Activated naive CD4-positive, alpha-beta T cell treated with anti-CD3 and anti-CD28 coated beads, Interleukin-2, amount 50 U/mL, for 24 hours (primary cell): ENCODE data around the gene SPATA6L.

Experiments
- H3K27ac Mint-ChIP-seq: one replicate; pipeline ENCODE4 v1.8.0; 2021; ENCODE audit warnings: mild to moderate bottlenecking, mixed read lengths
- H3K27me3 Mint-ChIP-seq: one replicate; pipeline ENCODE4 v1.8.0; 2021; ENCODE audit warnings: mixed read lengths
- H3K36me3 Mint-ChIP-seq: one replicate; pipeline ENCODE4 v1.8.0; 2021; ENCODE audit warnings: mixed read lengths
- H3K4me1 Mint-ChIP-seq: one replicate; pipeline ENCODE4 v1.8.0; 2021; ENCODE audit warnings: mixed read lengths
- H3K4me3 Mint-ChIP-seq: one replicate; pipeline ENCODE4 v1.8.0; 2021; ENCODE audit warnings: mild to moderate bottlenecking, mixed read lengths
- H3K9me3 Mint-ChIP-seq: one replicate; pipeline ENCODE4 v1.8.0; 2021; ENCODE audit warnings: mixed read lengths

SPATA6L gene

DNA sequence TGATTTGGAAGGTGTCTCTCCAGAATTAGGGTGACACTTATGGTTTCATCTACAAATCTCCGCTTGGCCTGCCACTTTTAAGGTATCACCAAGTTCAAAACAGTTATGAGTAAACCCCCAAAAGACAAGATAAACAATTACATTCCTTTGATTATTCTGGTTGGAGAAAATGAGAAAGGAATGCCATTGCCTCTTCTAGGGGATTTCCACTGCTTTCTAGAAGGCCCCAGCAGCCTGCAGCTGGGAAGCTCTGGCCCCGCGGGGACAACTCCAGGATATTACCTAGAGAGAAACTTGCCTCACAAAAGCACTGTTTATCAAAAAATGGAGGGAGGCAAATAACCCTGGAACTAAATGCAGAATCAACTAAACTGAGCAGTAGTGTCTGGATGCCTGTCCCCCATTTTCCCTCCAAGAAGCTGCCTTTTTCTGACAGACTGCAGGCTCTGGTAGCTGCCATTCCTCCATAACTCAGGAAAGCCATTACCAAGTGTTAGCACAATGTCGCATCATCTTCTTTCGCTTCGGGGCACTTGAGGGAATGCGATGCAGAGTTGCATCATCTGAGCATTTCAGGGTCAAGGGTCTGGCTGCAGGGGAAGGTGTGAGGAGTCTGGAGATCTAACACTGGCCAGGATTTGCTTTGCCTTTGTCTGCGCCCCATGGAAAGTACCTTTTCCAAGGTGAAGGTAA is 75.7 kb downstream of the SPATA6L start:
- no peaks in the 10 kb centered on the region for H3K36me3 Mint-ChIP-seq
- H3K4me3 Mint-ChIP-seq, result no peak overlapping the region
- peaks cover 14% of the 10 kb centered on the region for H3K4me1 Mint-ChIP-seq
- H3K9me3 Mint-ChIP-seq, result no peaks in the 10 kb centered on the region
- H3K27me3 Mint-ChIP-seq, result no peaks in the 10 kb centered on the region
- H3K27ac Mint-ChIP-seq, result no peak overlapping the region

DNA sequence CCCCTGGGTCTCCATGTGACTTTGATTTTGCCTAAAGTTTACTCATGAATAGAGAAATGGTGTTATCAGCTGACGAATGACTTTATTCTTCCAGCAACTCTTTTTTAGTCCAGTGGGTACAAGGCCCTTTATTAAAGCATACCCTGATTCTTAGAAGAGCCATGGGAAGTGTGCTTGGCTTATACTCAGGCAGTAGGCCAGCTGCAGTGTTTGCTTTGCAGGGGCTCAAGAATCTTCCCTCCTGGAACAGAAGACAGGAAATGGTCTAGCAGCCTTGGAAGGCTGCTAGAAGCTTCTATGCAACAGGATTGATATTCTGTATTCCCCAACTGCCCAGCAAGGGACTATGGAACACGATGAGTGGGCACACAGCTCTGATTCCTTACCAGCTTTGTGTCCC is 77.6 kb downstream of the SPATA6L start:
- Mint-ChIP-seq H3K27ac (no peak overlapping the region), H3K4me1 (peaks cover 3% of the 10 kb centered on the region), H3K4me3 (no peak overlapping the region), H3K9me3 (no peaks in the 10 kb centered on the region), H3K36me3 (no peaks in the 10 kb centered on the region), H3K27me3 (no peaks in the 10 kb centered on the region)

DNA sequence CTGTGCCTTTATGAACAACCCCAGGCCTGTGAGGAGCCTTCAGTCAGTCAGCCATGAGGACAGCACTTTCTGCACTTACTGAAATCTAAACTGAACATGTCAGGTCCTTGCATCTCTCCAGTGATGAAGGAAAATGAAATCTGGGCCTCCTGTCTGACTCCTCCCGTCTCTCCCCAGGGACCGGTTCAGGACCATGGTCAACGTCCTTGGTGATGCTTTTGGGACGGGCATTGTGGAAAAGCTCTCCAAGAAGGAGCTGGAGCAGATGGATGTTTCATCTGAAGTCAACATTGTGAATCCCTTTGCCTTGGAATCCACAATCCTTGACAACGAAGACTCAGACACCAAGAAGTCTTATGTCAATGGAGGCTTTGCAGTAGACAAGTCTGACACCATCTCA is 81.1 kb downstream of the SPATA6L start:
- H3K27me3 Mint-ChIP-seq, result no peaks in the 10 kb centered on the region
- H3K4me3 Mint-ChIP-seq, result no peak overlapping the region
- H3K36me3 Mint-ChIP-seq, result no peaks in the 10 kb centered on the region
- H3K27ac Mint-ChIP-seq, result no peak overlapping the region
- H3K4me1 Mint-ChIP-seq, result peaks cover 3% of the 10 kb centered on the region
- no peaks in the 10 kb centered on the region for H3K9me3 Mint-ChIP-seq

DNA sequence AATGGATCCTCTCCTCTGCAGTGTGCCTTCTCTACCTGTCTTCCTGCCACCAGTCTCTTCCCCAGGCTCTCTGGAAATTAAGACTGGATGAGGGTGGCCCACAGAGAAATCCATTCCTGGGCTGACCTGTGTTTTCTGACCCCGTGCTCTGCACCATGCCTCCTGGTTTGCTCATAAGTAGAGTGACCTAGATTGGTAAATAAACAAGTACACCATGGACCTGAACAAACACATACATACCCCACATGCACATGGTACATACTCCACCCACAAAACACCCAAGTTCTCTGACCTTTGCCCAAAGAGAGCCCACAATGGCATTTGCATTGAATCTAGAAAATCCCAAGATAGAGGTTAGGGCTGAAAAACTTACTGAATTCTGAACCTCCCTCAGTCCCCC is 81.6 kb downstream of the SPATA6L start:
- no peak overlapping the region for H3K27ac Mint-ChIP-seq

DNA sequence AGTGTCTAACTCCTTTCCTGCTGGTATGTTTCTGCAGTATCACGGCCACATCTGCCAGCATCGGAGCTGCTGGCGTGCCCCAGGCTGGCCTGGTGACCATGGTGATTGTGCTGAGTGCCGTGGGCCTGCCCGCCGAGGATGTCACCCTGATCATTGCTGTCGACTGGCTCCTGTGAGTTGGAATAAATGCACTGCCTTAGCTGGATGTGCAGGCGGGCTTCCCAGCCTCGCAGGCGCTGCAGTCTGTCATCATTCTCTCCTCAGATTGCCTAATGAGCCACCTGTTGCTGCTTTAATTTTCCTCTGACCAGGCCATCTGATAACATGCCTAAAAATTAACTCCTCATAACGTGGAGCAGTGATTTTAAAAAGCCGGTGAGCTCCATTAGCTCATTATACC is 83.3 kb downstream of the SPATA6L start:
- Mint-ChIP-seq H3K36me3 (no peaks in the 10 kb centered on the region), H3K27ac (no peak overlapping the region), H3K4me3 (no peak overlapping the region), H3K27me3 (no peaks in the 10 kb centered on the region), H3K4me1 (no peaks in the 10 kb centered on the region), H3K9me3 (no peaks in the 10 kb centered on the region)

More for the DNA sequence above, 81.6 kb downstream of the SPATA6L start:
- H3K27me3 Mint-ChIP-seq, result no peaks in the 10 kb centered on the region
- no peaks in the 10 kb centered on the region for H3K9me3 Mint-ChIP-seq
- H3K36me3 Mint-ChIP-seq, result no peaks in the 10 kb centered on the region
- no peak overlapping the region for H3K4me3 Mint-ChIP-seq
- peaks cover 2% of the 10 kb centered on the region for H3K4me1 Mint-ChIP-seq

DNA sequence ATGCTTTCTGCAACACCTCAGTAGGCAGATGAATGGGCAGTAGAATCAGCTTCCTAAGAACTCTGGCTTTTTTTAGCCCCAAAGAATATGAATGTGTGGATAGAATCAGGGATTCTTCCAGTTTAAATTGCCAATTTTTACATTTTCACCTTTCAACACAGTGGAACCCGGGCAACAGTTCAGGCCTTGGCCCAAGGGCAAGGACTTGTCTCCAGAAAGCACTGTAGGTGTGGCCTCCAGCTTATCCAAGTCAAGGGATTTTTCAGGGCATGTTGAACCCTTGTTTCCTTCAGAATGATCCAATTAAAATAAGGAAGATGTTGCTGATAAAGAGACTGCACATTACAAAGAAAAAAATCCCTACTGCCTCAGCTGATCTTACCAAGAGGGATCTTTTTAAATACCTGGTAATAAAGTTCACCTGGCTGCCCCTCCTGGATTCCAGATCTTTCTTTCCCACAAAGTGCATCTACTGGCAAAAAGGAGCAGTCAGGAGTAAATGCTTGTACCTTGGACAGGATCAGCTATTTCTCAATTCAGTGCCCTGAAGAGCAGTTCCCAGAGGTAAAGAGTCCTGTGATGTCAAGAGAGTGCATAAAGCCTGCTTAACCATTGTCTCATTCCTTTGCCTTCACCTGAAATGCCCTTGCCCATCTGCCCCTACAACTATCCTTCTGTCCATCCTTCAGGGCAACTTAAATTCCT is 84.3 kb downstream of the SPATA6L start:
- H3K27me3 Mint-ChIP-seq, result no peaks in the 10 kb centered on the region

DNA sequence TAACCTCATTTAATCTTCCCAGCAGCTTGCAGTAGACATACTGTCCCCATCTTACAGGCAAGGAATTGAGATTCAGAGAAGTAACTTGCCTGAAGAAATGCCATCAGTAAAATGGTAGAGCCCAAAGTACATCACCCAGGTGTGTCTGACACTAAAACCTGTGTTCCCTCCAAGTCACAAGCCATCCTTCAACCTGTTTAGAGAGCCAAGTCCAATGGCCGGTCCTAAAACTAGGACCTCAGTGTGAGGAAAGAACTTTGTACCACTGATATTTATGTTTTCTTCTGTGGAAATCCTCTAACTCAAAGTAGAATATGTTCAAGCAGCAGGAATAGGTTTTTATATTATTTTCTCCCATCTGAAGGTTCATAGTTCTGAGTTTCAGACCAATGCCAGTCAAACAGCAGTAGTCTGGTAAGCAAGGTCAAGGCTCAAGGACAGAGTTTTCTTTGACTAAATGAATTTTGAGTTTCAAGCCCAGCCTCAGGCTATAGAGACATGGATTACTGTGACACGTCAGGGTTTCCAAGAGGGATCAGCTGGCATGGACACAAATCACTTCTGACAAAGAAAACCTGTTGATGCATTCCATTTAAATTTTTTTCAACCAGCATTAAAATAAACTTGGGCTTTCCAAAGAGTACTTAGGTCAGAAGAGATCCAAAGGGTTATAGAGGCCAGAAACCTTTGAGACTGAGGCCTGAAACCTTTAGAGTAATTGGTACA is 85.1 kb downstream of the SPATA6L start:
- Mint-ChIP-seq H3K27ac (no peak overlapping the region), H3K4me1 (no peaks in the 10 kb centered on the region), H3K4me3 (no peak overlapping the region), H3K27me3 (no peaks in the 10 kb centered on the region), H3K36me3 (no peaks in the 10 kb centered on the region), H3K9me3 (no peaks in the 10 kb centered on the region)

More for the DNA sequence above, 84.3 kb downstream of the SPATA6L start:
- H3K27ac Mint-ChIP-seq, result no peak overlapping the region
- no peaks in the 10 kb centered on the region for H3K9me3 Mint-ChIP-seq
- H3K36me3 Mint-ChIP-seq, result no peaks in the 10 kb centered on the region
- H3K4me1 Mint-ChIP-seq, result no peaks in the 10 kb centered on the region
- H3K4me3 Mint-ChIP-seq, result no peak overlapping the region

DNA sequence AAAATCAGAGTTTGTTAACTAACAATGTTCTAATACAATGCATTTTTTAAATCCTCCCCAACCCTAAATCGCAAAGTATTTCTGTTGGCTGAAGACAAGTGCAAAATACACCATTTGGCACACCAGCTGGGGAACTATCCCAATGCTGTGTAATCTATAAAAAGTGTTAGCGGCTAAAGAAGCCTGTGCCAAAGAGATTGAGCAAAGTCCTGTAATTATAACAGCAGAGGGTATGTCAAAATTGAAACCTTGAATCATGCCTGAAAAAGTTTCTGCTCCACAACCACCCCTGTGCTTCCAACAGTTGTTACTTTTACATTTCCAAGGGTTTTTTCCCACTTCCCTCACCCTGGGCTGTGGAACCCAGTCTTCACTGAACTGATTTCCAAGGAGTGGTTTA is 87.3 kb downstream of the SPATA6L start:
- no peaks in the 10 kb centered on the region for H3K9me3 Mint-ChIP-seq
- H3K4me3 Mint-ChIP-seq, result no peak overlapping the region
- no peak overlapping the region for H3K27ac Mint-ChIP-seq
- H3K4me1 Mint-ChIP-seq, result peaks cover 11% of the 10 kb centered on the region
- H3K36me3 Mint-ChIP-seq, result no peaks in the 10 kb centered on the region
- no peaks in the 10 kb centered on the region for H3K27me3 Mint-ChIP-seq

DNA sequence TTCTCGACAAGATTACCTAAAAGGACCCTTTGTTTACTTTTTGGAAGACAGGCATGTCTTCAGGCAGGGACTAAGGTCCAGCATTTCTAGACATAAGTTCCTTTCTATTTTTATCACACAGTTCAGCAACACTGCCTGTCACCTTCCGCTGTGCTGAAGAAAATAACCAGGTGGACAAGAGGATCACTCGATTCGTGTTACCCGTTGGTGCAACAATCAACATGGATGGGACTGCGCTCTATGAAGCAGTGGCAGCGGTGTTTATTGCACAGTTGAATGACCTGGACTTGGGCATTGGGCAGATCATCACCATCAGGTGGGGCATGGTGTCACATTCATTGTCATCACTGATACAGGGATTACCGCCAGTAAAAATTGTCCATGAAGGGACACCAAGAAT is 89.8 kb downstream of the SPATA6L start:
- Mint-ChIP-seq H3K4me3 (no peak overlapping the region), H3K36me3 (no peaks in the 10 kb centered on the region), H3K4me1 (peaks cover 31% of the 10 kb centered on the region), H3K9me3 (no peaks in the 10 kb centered on the region), H3K27me3 (no peaks in the 10 kb centered on the region), H3K27ac (no peak overlapping the region)

DNA sequence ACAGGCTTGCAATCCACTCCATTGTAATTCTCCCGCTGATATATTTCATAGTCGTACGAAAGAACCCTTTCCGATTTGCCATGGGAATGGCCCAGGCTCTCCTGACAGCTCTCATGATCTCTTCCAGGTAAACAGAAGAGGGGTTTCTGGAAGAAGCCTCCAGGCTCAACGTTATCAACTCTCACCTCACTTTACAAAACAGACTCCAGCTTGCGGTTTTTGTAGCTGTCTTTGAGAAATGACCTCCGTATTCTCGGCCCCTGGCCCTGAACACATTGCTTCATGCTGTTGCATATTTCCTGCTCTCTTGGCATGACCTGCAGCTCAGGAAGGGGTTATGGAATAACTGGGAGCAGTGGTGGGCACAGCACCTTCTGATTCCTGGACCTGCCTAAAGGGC is 90.3 kb downstream of the SPATA6L start:
- peaks cover 31% of the 10 kb centered on the region for H3K4me1 Mint-ChIP-seq
- no peak overlapping the region for H3K4me3 Mint-ChIP-seq
- H3K27me3 Mint-ChIP-seq, result no peaks in the 10 kb centered on the region
- no peak overlapping the region for H3K27ac Mint-ChIP-seq
- H3K9me3 Mint-ChIP-seq, result no peaks in the 10 kb centered on the region
- H3K36me3 Mint-ChIP-seq, result no peaks in the 10 kb centered on the region

DNA sequence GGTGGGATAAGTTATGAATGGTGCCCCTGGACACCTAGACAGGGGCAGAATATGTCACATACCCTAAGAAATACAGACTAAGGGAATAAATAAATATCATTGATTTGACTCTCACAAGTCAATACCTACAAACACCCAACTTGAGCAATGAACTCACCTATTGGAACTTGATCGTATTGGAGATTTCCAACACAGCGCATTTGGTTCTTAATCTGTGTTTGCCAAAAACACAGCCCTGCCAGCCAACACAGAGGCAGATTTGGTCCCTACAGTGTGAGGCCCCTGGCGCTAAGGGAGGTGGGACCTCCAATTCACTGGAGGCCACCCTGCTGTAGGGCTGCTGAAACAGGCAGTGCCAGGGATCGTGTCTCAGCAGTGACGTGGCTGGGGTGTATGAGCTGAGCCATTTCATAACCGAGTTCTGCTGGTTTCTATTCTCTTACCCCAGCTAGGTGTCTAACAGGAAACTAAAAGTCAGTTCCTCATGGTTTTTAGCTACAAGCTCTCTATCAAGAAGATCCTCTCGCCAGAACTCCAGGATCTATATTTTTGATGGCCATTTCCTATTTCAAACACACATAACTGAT is 91.5 kb downstream of the SPATA6L start:
- H3K27me3 Mint-ChIP-seq, result no peaks in the 10 kb centered on the region
- no peak overlapping the region for H3K4me3 Mint-ChIP-seq
- H3K4me1 Mint-ChIP-seq, result peaks cover 31% of the 10 kb centered on the region
- H3K36me3 Mint-ChIP-seq, result no peaks in the 10 kb centered on the region
- H3K27ac Mint-ChIP-seq, result no peak overlapping the region
- no peaks in the 10 kb centered on the region for H3K9me3 Mint-ChIP-seq

DNA sequence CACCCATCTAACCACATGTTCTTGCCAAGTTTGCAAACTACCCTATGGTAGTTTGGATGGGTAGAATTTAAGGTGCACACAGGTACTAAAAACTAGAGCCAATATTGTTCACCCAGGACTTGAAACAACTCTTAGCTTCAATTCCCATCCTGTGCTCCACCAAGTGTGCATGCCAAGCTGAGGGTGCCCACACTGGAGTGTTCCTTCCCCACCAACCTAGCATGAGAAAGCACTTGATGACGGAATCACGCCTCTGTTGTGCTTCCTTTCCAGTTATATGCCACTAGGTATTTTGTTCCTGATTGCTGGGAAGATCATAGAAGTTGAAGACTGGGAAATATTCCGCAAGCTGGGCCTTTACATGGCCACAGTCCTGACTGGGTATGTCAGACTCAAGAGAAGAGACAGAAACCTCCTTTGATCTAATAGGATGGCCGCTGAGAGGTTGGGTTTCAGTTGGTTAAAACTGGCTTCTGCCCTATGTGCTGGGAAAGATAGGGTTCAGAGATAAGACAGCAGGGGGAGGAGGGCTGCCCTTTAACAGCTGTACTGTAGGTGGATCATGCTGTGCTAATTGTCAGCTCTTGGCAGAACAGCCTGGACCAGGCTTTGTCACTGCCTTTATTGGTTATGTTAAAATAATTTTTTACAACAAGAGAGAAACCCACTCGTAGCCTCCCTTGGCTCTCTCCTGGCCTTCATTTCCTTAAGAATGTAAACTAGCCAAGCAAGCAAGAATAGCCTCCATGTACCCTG is 92.5 kb downstream of the SPATA6L start:
- Mint-ChIP-seq H3K9me3 (no peaks in the 10 kb centered on the region), H3K4me3 (no peak overlapping the region), H3K36me3 (no peaks in the 10 kb centered on the region), H3K27me3 (no peaks in the 10 kb centered on the region), H3K27ac (no peak overlapping the region), H3K4me1 (peaks cover 31% of the 10 kb centered on the region)

DNA sequence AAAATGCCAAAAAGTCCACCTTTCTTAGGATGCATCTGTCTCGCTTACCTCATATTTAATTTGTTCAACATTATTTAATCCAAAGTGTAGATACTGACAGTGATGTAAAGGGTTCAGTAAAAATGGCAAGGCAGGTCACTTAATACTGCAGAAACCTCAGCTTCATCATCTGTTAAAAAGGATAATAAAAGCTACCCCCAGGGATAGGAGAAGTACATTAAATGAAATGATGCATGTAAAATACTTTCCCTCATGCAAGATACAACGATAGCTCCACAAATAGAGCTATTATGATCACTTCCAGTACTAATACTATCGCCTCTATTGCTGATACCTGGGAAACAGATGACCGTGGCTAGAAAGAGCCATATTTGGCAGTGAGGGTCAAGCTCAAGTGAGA is 93.1 kb downstream of the SPATA6L start:
- peaks cover 31% of the 10 kb centered on the region for H3K4me1 Mint-ChIP-seq
- H3K9me3 Mint-ChIP-seq, result no peaks in the 10 kb centered on the region
- no peak overlapping the region for H3K4me3 Mint-ChIP-seq
- no peaks in the 10 kb centered on the region for H3K36me3 Mint-ChIP-seq
- no peak overlapping the region for H3K27ac Mint-ChIP-seq
- H3K27me3 Mint-ChIP-seq, result no peaks in the 10 kb centered on the region

DNA sequence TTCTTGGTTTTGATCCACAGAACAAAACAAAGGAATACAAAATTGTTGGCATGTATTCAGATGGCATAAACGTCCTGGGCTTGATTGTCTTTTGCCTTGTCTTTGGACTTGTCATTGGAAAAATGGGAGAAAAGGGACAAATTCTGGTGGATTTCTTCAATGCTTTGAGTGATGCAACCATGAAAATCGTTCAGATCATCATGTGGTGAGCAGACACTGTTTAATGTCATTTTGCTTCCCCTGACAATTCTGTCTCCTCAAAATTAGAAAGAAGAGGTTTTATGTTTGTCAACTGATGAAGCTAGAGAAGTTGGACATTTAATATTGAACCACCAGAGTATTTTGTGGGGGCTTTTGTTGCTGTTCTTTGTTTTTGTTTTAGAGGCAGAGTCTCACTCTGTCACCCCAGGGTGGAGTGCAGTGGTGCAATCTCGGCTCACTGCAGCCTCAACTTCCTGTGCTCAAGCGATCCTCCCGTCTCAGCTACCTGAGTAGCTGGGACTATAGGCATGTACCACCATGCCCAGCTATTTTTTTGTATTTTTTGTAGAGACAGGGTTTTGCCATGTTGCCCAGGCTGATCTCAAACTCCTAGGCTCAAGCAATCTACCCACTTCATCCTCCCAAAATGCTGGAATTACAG is 94.0 kb downstream of the SPATA6L start:
- peak overlapping the region; percentile 10 for H3K27ac Mint-ChIP-seq
- H3K27me3 Mint-ChIP-seq, result no peaks in the 10 kb centered on the region
- peak overlapping the region; percentile 9 for H3K4me3 Mint-ChIP-seq
- H3K4me1 Mint-ChIP-seq, result peaks cover 31% of the 10 kb centered on the region
- no peaks in the 10 kb centered on the region for H3K9me3 Mint-ChIP-seq
- no peaks in the 10 kb centered on the region for H3K36me3 Mint-ChIP-seq

DNA sequence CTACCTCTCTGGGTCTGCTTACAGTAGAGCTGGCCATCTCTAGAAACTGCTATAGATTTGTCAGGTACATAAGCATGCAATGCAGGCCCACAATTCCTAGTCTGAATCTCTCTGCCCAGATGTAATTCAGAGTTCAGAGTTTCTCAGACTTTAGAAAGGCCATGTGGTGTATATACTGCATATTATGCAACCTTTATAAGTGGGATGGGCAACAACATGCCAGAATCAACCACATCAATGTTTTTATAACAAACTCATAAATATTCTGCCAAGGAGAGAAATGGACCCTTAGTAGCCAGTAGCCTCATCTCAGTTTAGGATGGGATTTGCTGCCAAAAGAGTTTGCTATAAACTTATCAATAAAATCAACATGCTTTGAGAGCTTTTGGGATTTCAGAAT is 97.2 kb downstream of the SPATA6L start:
- H3K4me3 Mint-ChIP-seq, result no peak overlapping the region
- no peaks in the 10 kb centered on the region for H3K9me3 Mint-ChIP-seq
- no peak overlapping the region for H3K27ac Mint-ChIP-seq
- H3K4me1 Mint-ChIP-seq, result peaks cover 34% of the 10 kb centered on the region
- H3K36me3 Mint-ChIP-seq, result peaks cover 2% of the 10 kb centered on the region
- no peaks in the 10 kb centered on the region for H3K27me3 Mint-ChIP-seq
